NOMO-1 treated with dmso at 0.1 percent for 144 hours (cell line): Measurements from ENCODE around the gene BCL7C.
"Not testable (repeated sequence)": the region's sequence is repeated elsewhere in the genome, so short reads cannot be mapped to it uniquely, and the experiment has no call there.

ENCODE experiments used
- DNase-seq: peaks from one replicate; lab custom pipeline; 2025; ENCODE audit not compliant: unreplicated experiment; lab: John Stamatoyannopoulos, UW

Gene BCL7C

DNA sequence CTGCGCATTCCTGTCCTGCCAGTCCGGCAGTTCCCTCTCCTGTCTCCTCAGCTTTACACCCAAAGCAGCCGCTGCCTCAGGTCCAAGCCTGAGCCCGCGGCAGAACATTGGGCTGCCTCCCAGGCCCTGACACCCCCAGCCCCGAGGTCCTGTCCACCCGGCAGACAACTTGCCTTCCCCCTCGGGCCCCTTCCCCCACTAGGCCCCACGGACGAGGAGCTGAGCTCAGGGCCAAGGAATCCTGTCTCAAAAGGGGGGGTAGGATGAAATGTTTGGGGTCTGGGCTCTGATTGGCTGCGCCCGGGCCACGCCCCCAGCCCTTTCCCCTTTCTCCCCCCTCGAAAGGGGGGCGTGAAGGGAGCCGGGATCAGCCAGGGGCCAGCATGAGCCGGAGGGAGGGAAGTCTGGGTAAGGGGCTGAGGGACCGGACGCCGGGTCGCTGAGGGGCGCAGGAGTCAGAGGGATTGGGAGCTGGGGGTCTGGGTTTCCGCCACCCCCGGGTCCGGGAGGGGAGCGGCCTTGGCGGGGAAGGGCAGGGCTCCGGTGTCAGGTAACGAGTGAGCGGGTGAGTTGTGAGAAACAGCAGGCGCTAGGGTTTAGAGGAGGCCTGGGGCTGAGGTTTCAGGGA is 2.5 kb upstream of the BCL7C start, which contains the start of gene CTF1:
CTF1 (plus strand) TSS at position 354 of the 628 bp plus-strand sequence; CDS start at position 384, 30 bp downstream.
- DNase-seq = no peak

DNA sequence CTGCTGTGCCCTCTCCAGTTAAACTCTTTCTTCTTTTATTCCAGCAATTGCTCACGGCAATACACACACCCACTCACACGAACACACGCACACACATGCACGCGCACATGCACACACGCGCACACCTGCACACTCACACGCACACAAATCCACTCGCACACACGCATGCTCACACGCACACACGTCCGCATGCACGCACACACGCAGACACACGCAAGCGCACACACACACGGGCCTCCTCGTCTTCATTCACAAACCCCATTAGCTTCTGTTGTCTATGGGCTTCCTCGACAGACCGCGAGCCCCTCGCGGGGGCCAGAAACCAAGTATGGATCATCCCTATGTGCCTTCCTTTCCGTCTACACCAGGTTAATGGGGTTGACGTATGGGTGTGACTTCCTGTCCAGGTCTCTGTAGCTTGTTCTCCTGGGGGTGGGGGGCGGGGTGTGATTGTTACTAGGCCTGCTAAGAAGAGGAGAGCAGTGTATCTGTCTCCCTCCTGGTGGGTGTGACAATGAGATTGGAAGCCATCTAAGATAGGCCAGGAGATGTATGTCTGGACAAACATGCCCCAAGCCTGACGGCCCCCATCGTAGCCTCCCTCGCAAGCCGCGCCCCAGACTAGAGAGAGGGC is 1.9 kb upstream of the BCL7C start:
- no peak for DNase-seq

DNA sequence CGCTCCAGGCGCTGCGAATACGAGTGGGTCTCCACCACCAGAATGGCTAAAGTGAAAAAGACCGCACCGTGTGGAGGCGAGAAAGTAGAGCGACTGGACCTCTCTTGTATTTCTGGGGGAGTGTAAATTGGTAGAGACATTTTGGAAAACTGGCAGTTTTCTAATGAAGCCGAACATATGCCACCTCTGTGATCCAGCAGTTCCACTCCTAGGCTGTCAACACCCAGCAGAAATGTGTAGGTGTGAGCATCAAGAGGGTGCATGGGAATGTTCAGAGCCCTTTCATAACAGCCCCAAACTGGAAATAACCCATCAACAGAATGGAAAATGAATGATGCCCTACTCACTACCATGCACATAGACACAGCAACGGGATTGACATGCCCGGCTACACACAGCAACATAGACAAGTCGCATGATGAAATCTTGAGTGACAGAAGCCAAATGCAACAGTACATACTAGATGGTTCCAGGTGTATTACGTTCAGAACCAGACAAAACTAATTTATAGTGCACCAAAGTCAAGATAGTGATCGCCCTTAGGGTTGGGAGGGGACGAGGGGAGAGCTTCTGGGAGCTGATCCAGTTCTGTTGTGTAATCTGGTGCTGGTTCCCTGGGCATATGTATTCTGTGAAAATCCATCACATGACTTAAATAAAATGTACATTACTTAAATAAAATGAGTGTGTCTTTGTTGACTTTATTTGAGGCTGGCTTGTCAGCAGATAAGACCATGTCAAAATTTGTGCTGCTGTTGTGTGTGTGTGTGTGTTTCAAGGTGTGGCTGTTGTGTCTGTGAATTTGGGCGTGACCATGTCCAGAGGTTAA is 877 bp upstream of the BCL7C start:
- no peak for DNase-seq

DNA sequence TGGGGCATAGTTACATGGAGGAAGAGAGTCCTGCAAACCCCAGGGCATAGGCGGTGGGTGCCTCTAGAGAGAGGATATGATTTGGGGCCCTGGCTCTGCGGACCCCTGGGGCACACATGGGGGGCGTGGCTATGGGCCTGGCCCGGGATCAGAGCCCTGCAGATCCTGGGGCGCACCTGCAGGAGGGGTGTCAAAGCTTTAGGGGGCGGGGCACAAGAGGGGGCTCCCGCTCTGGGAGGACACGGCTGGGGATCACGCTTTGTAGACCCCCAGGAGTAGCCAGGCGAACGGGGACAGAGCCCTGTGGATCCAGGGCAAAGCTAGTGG is 497 bp downstream of the BCL7C start:
- no peak for DNase-seq

DNA sequence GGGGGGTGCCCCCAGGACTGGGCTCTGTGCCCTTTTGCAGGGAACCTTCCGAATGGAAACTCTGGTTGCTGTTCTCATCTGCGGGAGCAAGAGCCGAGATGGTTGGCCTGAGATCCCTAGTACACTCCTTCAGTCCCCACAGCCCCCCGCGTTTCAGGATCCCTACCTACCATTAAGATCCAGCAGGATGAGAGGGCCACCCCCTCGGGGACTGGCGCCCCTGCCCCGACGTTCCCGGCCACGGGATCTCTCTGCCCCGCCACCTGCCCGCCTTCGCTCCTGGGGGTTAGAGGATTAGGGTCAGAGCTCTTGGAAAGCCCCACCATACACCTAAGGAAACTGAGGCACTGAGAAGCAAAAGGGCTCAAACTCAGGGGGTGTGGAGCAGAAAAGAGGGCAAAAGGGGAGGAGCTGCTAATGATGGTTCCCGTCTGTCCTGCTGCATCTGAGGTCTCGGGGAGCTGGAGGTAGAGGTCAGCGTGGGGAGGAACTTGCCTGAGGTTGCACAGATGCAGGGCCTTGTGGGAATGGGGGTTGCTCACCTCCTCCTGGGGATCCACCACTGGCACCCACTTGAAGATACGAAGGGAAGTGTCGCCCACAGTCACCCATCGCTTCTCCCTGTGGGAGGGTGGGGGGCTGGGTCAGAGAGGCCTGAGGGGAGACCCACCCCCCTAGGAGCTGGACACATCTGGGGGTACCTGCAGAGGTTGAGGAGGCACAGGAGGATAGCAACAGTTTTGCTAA is 1.0 kb downstream of the BCL7C start:
- no peak for DNase-seq

DNA sequence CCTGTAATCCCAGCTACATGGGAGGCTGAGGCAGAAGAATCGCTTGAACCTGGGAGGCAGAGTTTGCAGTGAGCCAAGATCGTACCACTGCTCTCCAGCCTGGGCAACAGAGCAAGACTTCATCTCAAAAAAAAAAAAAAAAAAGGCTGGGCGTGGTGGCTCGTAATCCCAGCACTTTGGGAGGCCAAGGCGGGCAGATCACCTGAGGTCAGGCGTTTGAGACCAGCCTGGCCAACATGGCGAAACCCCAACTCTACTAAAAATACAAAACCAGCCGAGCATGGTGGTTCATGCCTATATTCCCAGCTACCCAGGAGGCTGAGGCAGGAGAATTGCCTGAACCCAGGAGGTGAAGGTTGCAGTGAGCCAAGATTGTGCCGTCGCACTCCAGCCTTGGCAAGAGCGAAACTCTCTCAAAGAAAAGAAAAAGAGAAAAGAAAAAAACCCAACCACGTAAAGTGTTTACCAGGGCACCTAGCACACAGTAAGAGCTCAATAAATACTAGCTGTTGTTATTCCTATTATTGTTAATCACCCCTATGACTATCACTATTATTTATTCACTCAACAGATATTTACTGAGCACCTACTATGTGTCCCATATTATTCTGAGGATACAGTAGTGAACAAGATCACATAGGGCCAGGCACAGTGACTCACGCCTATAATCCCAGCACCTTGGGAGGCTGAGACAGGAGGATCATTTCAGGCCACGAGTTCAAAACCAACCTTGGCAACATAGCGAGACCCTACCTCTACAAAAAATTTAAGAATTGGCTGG is 2.6 kb downstream of the BCL7C start:
- not testable (repeated sequence) for DNase-seq

DNA sequence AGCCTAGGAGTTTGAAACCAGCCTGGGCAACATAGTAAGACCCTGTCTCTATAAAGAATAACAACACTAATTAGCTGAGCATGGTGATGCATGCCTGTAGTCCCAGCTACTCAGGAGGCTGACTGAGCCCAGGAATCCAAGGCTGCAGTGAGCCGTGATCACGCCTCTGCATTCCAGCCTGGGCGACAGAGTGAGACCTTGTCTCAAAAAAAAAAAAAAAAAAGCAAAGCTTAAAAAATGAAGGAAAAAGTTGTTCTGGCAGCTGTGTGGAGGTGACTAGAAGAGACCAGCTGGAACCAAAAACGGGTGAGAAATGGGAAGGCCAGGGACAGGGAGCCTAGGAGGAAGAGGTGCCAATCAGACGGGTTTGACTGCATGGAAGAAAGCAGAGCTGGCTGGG is 4.2 kb downstream of the BCL7C start:
- no peak for DNase-seq

DNA sequence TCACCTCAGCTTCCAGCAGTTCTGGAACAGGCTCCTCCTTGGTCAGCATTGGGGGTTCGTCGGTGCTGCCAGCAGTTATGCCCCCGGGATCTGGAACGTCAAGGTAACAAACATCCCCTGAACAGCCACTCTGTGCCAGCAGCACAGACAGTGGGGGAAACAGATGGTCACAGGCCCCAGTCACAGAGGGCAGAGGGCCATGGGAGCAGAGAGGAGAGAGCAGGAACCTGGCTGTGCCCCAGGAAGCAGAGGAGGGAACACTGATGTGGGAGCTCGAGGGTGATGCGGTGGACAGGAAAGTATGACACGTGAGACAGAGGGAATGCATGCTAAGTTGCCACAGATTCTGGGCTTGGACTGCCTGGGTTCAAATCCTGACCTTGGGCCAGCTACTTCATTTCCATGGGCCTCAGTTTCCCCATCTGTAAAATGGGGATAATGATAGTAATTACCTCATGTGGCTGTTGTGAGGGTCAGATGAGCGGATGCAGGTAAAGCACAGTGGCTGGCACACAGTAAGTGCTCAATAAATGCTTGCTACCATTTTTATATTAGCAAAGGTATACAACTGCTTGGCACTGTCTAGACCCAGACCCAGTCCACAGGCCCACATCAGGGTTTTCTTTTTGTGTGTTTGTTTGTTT is 4.9 kb downstream of the BCL7C start:
- DNase-seq = no peak

DNA sequence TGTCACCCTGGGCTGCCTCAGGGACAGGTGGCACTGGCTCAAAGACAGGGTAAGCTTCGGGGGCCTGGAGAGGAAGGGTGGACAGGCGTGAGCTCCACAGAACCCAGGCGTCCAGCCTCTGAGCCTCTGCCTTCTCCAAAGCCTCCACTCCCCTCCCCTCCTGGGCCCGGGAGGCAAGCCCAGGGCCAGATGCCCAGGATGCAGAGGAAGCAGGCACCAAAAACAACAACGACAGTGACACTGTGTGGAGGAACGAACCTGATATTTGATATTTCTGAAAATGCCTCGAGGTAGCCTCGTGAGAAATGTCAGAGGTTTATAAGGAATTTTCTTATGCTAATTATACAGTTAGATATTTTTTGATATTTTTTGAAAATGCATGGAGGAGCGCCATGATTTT is 6.0 kb downstream of the BCL7C start:
- no peak for DNase-seq

DNA sequence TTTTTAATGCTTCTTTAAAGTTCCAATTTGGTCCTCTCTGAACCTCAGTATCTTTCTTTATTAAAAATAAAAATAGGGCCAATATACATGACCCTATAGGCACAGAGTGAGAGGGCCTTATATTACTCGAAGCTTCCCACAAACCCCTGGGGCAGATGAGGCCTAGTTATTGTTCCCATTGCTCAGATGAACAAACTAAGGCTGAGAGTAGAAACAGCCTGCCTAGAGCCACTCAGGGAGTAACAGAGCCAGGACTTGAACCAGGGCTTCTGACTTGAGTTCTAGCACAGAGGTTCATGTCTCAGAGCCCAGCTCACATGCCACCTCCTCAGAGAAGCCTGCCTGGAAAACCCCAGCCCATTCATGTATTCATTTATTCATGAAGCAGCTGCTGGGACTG is 7.7 kb downstream of the BCL7C start:
- no peak for DNase-seq

DNA sequence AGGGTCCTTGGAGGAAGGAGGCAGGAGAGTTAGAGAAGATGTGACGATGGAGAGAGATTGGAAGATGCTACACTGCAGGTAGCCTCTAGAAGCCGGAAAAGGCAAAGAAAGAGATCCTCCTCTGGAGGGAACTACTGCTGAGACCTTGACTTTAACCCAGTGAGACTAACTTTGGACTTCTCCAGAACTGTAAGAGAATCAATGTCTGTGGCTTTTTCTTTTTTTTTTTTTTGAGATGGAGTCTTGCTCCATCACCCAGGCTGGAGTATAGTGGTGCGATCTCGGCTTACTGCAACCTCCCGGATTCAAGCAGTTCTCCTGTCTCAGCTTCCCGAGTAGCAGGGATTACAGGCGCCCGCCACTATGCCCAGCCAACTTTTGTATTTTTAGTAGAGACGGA is 8.7 kb downstream of the BCL7C start:
- DNase-seq = no peak

DNA sequence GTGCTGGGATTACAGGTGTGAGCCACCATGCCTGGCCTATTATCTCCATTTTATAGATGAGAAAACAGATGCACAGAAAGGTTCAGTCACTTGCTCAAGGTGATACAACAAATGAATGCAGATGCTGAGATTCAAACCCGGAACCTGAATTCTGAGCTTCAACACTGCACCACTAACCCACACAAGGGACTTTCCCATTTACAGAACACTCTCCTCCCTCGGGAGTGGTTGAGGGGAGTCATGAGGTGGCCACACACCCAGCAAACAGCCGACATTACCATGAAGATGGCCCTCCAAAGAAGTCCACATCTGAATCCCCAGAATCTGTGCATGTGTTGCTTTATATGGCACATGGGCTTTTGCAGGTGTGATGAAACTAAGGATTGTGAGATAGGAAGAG is 9.1 kb downstream of the BCL7C start:
- DNase-seq = no peak

DNA sequence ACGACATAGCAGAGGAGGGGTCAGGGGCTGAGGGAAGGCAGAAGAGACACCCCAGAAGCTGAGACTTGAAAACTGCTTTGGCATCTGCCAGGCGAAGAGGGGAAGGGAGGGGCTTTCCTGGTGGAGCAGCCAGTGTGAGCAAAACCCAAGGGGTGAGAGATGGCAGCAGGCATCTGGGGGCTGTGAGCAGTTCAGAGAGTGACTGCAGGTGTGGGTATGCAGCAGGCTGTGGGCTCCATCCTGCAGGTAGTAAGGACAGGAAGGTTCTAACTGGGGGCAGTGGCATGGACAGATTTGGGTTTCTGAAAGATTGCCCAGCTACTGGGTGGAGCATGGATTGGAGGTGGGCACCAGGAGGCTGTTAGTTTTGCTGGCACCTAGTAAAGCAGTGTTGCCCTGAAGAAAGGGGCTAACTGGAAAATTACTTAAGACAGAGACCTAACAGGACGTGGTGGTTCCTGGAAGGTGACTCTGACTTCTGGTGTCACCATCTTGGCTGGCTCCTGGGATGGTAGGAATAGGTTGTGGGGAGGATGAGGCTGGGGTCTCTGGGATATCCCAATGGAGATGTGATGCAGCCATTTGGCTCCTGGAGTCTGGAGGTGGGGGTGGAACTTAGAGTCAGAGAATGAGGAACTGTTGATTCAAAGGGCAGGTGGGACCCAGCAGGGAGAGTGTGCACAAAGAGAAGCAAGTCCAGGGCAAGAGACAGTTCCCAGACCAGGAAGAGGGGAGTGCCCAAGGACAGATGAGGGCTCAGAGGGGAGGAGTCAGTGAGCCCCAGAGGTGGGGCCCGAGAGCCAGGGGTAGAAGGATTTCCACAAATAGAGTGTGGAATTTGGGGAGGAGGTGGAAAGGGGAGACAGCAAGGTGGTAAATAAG is 11.2 kb downstream of the BCL7C start:
- DNase-seq = no peak

DNA sequence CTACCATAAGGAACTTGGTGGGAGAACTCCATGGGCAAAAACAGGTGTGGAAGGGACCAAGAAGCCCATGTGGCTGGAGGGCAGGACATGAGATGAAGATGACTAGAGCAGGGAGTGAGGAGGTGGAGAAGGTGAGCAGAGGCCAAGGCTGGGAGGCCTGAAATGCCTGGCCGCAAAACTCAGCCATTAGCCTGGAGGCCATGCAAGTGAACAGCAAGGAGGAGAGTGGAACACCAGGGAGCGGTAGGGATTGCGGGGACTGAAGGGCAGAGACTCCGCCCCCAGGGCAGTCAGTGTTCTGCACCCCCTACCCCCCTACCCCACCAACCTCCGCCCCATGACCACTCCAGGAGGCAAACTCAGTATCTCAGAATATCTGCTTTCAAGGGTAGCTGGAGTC is 17.0 kb downstream of the BCL7C start:
- no peak for DNase-seq

DNA sequence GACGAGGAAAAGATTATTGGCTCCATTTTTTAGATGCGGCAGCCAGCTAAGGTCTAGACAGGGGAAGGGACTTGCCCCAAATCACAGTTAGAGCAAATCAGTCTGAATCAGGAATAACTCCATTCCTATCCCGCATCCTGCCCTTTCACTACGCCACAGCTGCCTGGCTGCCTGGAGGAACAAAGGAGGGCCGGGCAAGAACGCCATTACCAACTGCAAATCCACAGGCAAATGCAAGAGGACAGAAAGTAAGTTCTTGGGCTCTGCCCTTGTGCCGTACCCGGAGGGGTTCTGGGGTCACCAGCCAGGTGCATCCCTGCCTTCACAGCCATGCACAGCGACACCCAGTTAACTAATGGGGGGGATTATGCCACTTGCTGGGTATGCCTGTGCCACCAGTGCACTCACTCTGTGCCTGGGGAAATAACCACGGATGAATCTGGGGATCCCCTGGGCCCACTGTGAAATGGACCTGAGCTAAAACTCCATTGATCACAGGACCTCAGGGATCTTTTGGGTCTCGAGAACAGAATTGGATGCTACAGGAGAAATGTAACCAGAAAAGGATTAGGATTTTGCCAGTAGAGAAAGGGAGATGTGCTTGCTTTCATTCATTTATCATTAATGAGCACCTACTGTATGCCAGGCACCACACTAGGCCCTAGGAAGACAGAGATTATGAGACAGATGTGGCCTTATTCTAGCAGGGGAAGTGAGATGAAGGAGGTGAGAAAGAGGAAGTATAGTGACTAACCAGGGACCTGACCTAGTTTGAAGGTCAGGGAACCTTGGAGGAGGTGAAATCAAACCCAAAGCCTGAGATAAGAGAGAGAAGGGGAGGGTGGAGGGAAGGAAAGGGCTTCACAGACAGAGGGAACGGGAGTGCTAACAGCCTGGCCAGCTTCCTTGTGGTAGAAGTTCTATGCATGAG is 17.7 kb downstream of the BCL7C start:
- DNase-seq = peak; percentile 61

DNA sequence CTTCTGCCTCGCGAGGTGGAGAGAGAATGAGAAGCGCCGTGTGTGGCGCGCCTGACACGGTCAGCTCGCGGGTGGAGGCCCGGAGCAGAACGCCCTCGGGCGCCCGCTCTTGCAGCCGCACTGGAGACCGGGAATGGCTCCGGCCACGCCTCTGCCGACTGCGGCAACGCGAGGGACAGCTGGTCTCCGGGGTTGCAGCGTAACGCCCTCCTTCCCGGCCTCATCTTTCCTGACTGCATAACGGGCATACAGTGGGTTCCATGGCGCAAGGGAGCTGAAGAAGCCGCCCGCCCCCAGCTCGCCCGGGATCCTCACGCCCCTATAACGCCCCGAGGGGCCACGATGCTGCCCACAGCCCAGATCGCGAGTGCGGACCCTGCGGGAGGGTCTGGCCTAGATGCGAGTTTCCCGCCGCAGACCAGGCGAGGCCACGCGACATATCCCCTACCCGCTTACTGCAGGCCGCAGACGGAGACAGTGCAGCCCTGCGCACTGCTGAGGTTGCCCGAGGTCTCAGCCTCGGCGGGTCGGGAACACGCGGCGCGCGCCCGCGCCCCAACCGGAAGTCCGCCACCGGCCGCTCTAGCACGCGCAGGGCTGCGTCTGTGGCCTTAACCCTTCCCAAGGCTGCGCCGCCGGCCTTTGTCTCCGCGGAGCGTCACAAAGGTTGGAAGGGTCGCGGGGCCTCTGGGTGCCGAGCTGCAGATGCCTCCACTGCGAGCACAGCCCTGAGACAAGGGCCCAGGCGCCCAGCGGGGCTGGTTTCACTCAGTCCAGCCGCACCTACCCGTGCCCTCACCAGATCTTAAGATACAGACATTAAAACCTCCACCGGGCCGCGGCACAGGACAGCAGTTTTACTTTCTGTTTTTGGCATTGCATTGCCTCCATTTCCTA is 18.8 kb downstream of the BCL7C start:
- peak; percentile 88 for DNase-seq

DNA sequence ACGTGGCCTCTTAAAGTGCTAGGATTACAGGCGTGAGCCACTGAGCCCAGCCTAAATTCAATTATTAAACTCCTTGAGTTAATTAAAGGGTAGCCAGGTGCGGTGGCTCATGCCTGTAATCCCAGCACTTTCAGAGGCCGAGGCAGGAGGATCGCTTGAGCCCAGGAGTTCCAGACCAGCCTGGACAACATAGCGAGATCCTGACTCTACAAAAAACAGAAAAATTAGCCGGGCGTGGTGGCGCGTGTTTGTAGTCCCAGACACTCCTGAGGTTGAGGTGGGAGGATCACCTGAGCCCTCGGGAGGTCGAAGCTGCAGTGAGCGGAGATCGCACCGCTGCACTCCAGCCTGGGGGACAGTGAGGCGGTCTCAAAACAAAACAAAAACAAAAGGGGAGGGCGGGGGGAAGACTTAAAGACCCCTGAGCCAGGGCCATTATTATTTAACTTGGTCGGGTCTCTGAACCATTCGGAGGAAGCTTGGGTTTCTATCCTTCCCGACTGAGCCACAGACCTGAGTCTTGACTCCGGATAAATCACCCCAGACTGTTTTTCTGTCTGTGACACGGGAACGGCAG is 19.5 kb downstream of the BCL7C start:
- DNase-seq = no peak
